PC-9 (cell line): ENCODE measurements around the gene SRGAP1. TPM values are rescaled to one million over a fixed set of nuclear protein-coding genes. Genes with fewer than 3 reads are reported as not detected.
A peak's percentile ranks its signal among the peaks of the same experiment; 100 is the strongest.

Experiments used
- BruUV-seq: library from RNA; stranded (reverse); fragments of 400-500 nt; replicated peaks from 2 replicates; lab custom pipeline; 2021; lab: Mats Ljungman, UMichigan
- CTCF ChIA-PET: fragments of 300-600 bp; sonication (Branson Sonifier 250); formaldehyde crosslinking; loops from one replicate; lab custom pipeline; 2022; ENCODE audit warnings: antibody characterized with exemption; lab: Charles Lee
- POLR2A ChIA-PET: fragments of 300-600 bp; sonication (Branson Sonifier 250); formaldehyde crosslinking; loops from one replicate; lab custom pipeline; 2022; ENCODE audit warnings: antibody characterized with exemption; ENCODE audit not compliant: unreplicated experiment; lab: Charles Lee
- DNase-seq, 2 experiments: peaks; one replicate each; pipeline versions ENCODE4 v3.0.0 to v3.0.0-alpha.2; 2015 to 2022; ENCODE audit warnings: mixed read lengths in 1 of 2
- H2AFZ ChIP-seq: fragments of 200-600 bp; sonication (generic); 2 replicates; pipeline ENCODE4 v1.8.1; 2017; ENCODE audit warnings: antibody characterized with exemption
- H3F3A ChIP-seq: fragments of 200-600 bp; sonication (generic); 2 replicates; pipeline ENCODE4 v1.8.1; 2017; ENCODE audit warnings: antibody characterized with exemption, mild to moderate bottlenecking, low read depth; ENCODE audit not compliant: insufficient read depth
- H3K27ac ChIP-seq: fragments of 200-600 bp; sonication (generic); 2 replicates; pipeline ENCODE4 v1.6.1; 2016; ENCODE audit warnings: mixed run types
- H3K27me3 ChIP-seq: fragments of 200-600 bp; sonication (generic); 2 replicates; pipeline ENCODE4 v1.6.1; 2016; ENCODE audit warnings: low read depth, mixed run types; ENCODE audit not compliant: insufficient read depth
- H3K36me3 ChIP-seq: fragments of 200-600 bp; sonication (generic); 2 replicates; pipeline ENCODE4 v1.6.1; 2016; ENCODE audit warnings: low read depth, mixed run types
- H3K4me1 ChIP-seq: fragments of 200-600 bp; sonication (generic); replicated peaks from 2 replicates; pipeline ENCODE4 v1.6.1; 2016; ENCODE audit warnings: mixed run types; ENCODE audit not compliant: insufficient read depth
- H3K4me2 ChIP-seq: fragments of 200-600 bp; sonication (generic); 2 replicates; pipeline ENCODE4 v1.6.1; 2017; ENCODE audit warnings: mixed run types
- H3K4me3 ChIP-seq: fragments of 200-600 bp; sonication (generic); 2 replicates; pipeline ENCODE4 v1.6.1; 2016; ENCODE audit warnings: mixed run types
- H3K79me2 ChIP-seq: fragments of 200-600 bp; sonication (generic); 2 replicates; pipeline ENCODE4 v1.6.1; 2017; ENCODE audit warnings: low read depth, mixed run types
- H3K9me2 ChIP-seq: fragments of 200-600 bp; sonication (generic); 2 replicates; pipeline ENCODE4 v1.8.1; 2017; ENCODE audit warnings: mild to moderate bottlenecking; ENCODE audit not compliant: insufficient read depth
- H3K9me3 ChIP-seq: fragments of 200-600 bp; sonication (generic); 2 replicates; pipeline ENCODE4 v1.8.1; 2016; ENCODE audit warnings: low read depth; ENCODE audit not compliant: insufficient read depth
- H4K20me1 ChIP-seq: fragments of 200-600 bp; sonication (generic); 2 replicates; pipeline ENCODE4 v1.8.1; 2017; ENCODE audit not compliant: insufficient read depth
- EZH2 ChIP-seq: fragments of 200-600 bp; sonication (generic); IDR thresholded peaks from 2 replicates; pipeline ENCODE4 v1.8.0; 2017; ENCODE audit warnings: antibody characterized with exemption, low read depth
- intact Hi-C: fragments of 100-400 bp; cut with micrococcal nuclease; formaldehyde crosslinking; loops from one replicate; pipeline ENCODE4 v1.10.0; 2022; ENCODE audit not compliant: unreplicated experiment
- total RNA-seq: library from RNA; stranded (reverse); gene quantifications from 2 replicates; pipeline ENCODE4 v1.2.3, GENCODE V29; 2021
- TF ChIP-seq, protein P1 (sequence below): fragments of 200-600 bp; sonication (generic); conservative IDR thresholded peaks from 2 replicates; pipeline ENCODE4 v1.6.1; 2017; ENCODE audit warnings: mixed run types, antibody characterized with exemption, mild to moderate bottlenecking, moderate library complexity

The SRGAP1 gene
- total RNA-seq, 1 experiment from 2014 or later, result 24.5 TPM

- CTCF ChIA-PET, result no interaction called here
- POLR2A ChIA-PET, result interaction anchor here (0.6 to 0.7 kb wide), 2 partner anchors 12 to 102 kb away, joined by 3 to 5 read pairs; no protein-coding TSS in a partner anchor
- Histone ChIP-seq H3K9me3 (no peaks in the 10 kb centered on the region), H4K20me1 (no peaks in the 10 kb centered on the region), H3K4me2 (peak overlapping the region; percentile 70), H3K79me2 (peaks cover 94% of the 10 kb centered on the region), H3K4me1 (peaks cover 60% of the 10 kb centered on the region), H3F3A (peaks cover 33% of the 10 kb centered on the region), H3K4me3 (peak overlapping the region; percentile 23; the same call in 1 of the 2 replicates), H3K9me2 (no peaks in the 10 kb centered on the region), H3K36me3 (peaks cover 3% of the 10 kb centered on the region; the same call in 1 of the 2 replicates), H3K27me3 (no peaks in the 10 kb centered on the region), H2AFZ (no peak overlapping the region), H3K27ac (peak overlapping the region; percentile 76)
- intact Hi-C loops, result loop anchor here (1.0 to 2.0 kb wide), 2 partner anchors 14 to 55 kb away; no protein-coding TSS in a partner anchor
- no peak for DNase-seq
- no TSS peak for BruUV-seq
- TF ChIP-seq, protein P1, sequence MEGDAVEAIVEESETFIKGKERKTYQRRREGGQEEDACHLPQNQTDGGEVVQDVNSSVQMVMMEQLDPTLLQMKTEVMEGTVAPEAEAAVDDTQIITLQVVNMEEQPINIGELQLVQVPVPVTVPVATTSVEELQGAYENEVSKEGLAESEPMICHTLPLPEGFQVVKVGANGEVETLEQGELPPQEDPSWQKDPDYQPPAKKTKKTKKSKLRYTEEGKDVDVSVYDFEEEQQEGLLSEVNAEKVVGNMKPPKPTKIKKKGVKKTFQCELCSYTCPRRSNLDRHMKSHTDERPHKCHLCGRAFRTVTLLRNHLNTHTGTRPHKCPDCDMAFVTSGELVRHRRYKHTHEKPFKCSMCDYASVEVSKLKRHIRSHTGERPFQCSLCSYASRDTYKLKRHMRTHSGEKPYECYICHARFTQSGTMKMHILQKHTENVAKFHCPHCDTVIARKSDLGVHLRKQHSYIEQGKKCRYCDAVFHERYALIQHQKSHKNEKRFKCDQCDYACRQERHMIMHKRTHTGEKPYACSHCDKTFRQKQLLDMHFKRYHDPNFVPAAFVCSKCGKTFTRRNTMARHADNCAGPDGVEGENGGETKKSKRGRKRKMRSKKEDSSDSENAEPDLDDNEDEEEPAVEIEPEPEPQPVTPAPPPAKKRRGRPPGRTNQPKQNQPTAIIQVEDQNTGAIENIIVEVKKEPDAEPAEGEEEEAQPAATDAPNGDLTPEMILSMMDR, result no peak
- no peak for TF ChIP-seq EZH2
Observed at GRCh38 chr12:63862969-63863230, 18.4 kb downstream of the SRGAP1 start.

- no peak overlapping the region for H3K4me3 ChIP-seq
- peaks cover 62% of the 10 kb centered on the region for H3K4me1 ChIP-seq
- intact Hi-C loops, result loop anchor here (2.0 kb wide), 1 partner anchor 13 kb away; no protein-coding TSS in a partner anchor
- POLR2A ChIA-PET, result interaction anchor here (0.7 kb wide), 2 partner anchors 14 to 19 kb away, joined by 3 to 4 read pairs; partner anchors contain the start of gene SRGAP1
- TF ChIP-seq, protein P1, result no peak
- no peak for TF ChIP-seq EZH2
- no peaks in the 10 kb centered on the region for H3K9me3 ChIP-seq
- H3K9me2 ChIP-seq, result no peaks in the 10 kb centered on the region
- no TSS peak for BruUV-seq
- no peaks in the 10 kb centered on the region for H4K20me1 ChIP-seq
- H3K36me3 ChIP-seq, result peaks cover 3% of the 10 kb centered on the region; the same call in 1 of the 2 replicates
- no peaks in the 10 kb centered on the region for H3K27me3 ChIP-seq
- H3K79me2 ChIP-seq, result peaks cover 93% of the 10 kb centered on the region
- H3K4me2 ChIP-seq, result peak overlapping the region; percentile 70
- DNase-seq, result no peak
- CTCF ChIA-PET, result no interaction called here
- H3F3A ChIP-seq, result peaks cover 33% of the 10 kb centered on the region
- H3K27ac ChIP-seq, result peak overlapping the region; percentile 76
- H2AFZ ChIP-seq, result no peak overlapping the region
Observed at GRCh38 chr12:63863658-63864453, 19.4 kb downstream of the SRGAP1 start.

DNA sequence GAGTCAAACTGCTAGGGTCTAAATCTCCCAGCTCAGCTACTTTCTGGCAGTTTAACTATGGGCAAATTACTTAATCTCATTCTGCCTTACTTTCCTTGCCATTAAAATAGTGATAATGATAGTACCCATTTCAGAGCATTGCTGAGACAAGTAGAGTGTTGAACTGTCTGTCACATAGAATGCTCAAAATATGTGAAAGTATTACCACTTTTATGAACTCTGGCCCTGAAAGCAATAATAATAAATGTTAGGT, 19.9 kb downstream of the SRGAP1 start:
- no peak overlapping the region for H2AFZ ChIP-seq
- no peak for DNase-seq
- peak overlapping the region; percentile 76; the same call in 1 of the 2 replicates for H3K27ac ChIP-seq
- H4K20me1 ChIP-seq, result no peaks in the 10 kb centered on the region
- ChIA-PET CTCF (no interaction called here), POLR2A (no interaction called here)
- no peak overlapping the region for H3K4me3 ChIP-seq
- peaks cover 93% of the 10 kb centered on the region for H3K79me2 ChIP-seq
- H3K27me3 ChIP-seq, result no peaks in the 10 kb centered on the region
- intact Hi-C loops, result no loop called here
- H3F3A ChIP-seq, result peaks cover 36% of the 10 kb centered on the region
- no peaks in the 10 kb centered on the region for H3K9me3 ChIP-seq
- H3K4me1 ChIP-seq, result peaks cover 67% of the 10 kb centered on the region
- H3K4me2 ChIP-seq, result peak overlapping the region; percentile 70
- no peak for TF ChIP-seq EZH2
- TF ChIP-seq, protein P1, result no peak
- H3K36me3 ChIP-seq, result peaks cover 3% of the 10 kb centered on the region; the same call in 1 of the 2 replicates
- no TSS peak for BruUV-seq
- H3K9me2 ChIP-seq, result no peaks in the 10 kb centered on the region
